Measurements from ENCODE around the gene MACROD2.

GRCh38 chr20:15222502-15223330, 1227.4 kb downstream of the MACROD2 start:
- TF ChIP-seq CTCF (IDR thresholded peaks at IDR 0.05) (no peak), POLR2A (IDR thresholded peaks at IDR 0.05) (no peak), EP300 (IDR thresholded peaks at IDR 0.05) (no peak)

All from ovary (tissue), 3 donors.